NCI-H2227 (cell line): ENCODE data around the gene CCN2.
A peak's percentile ranks its signal among the peaks of the same experiment; 100 is the strongest.
"Not testable (repeated sequence)": the region's sequence is repeated elsewhere in the genome, so short reads cannot be mapped to it uniquely, and the experiment has no call there.

Experiments used
- DNase-seq: peaks from one replicate; lab custom pipeline; 2025; ENCODE audit not compliant: unreplicated experiment; lab: John Stamatoyannopoulos, UW

The CCN2 gene

DNA sequence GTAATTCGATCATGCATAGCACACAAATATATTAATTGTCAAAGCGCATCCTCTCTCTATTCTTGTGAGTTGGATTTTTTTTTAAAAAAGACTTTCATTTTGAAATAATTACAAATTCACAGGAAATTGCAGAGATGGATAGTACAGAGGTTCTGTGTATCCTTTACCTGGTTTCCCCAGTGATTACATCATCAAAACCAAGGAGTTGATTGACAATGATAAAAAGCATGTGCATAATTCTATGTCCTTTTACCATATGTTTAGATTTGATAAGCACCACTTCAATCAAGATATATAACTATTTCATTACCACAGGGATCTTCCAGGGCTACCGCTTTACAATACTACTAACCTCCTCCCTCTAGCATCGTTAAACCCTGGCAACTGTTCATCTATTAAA is 40.2 kb downstream of the CCN2 start:
- DNase-seq, result no peak

DNA sequence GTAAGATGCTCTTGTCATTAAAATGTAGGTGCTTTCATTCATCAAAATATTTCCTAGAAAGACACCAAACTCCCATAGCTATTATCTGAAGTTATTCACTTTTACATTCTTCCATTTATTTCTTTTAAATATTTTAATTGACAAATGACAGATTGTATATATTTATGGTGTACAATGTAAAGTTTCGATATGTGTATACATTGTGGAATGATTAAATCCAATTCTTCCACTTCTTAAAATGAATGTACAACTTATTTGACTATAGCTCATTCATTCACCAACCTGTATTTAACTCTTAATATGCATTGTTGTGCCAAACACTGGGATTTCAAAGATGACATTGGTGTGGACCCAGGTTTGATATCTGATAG is 41.0 kb downstream of the CCN2 start:
- no peak for DNase-seq

DNA sequence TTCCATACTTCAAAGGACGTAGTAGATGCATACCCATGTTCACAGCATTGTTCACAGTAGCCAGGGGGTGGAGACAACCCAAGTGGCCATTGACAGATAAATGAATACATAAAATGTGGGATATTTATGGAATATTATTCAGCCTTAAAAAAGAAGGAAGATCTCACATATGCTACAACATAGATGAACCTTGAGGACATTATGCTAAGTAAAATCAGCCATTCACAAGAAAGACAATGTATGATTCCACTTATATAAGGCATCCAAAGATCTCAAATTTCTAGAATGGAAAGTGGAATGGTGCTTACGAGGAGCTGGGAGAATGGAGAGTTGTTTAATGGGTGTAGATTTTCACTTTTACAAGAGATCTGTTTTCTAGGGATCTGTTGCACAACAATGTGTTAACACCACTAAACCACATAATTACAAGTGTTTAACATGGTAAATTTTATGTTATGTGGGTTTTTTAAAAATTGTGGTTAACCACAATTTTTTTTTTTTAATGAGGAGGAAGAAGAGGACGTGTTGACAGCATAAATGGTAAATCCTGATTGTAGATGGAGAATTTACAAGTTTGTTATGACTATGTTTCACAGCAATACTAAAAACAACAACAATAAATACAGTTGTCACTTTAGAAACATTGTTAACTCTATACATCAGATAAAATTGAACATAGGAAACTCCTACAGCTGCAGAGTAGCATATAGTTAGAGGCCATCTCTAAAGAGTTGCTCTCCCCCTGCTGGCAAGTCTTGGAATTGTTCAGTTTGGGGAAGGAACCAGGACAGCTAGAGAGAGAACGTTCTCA is 41.6 kb downstream of the CCN2 start:
- DNase-seq, result peak; percentile 28

DNA sequence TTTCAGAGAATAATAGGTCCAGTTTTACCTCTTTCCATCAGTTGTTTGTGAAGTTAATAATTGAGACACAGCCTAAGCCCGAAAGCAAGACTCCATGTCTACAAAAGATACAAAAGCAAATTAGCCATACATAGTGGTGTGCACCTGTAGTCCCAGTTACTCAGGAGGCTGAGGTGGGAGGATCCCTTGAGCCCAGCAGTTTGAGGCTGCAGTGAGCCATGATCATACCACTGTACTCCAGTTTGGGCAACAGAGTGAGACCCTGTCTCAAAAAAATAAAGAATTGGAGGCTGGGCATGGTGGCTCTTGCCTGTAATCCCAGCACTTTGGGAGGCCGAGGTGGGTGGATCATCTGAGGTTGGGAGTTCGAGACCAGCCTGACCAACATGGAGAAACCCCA is 42.4 kb downstream of the CCN2 start:
- not testable (repeated sequence) for DNase-seq

DNA sequence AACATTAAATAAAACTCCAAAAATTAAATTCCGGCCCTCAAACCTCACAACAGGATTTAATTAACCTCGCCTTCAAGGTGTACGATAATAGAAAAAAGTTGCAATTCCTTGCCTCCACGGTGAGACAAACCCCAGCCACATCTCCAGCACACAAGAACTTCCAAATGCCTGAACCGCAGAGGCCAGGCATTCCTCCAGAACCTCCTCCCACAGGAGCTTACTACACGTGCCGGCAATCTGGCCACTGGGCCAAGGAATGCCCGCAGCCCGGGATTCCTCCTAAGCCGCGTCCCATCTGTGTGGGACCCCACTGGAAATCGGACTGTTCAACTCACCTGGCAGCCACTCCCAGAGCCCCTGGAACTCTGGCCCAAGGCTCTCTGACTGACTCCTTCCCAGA is 47.4 kb downstream of the CCN2 start:
- DNase-seq, result not testable (repeated sequence)

DNA sequence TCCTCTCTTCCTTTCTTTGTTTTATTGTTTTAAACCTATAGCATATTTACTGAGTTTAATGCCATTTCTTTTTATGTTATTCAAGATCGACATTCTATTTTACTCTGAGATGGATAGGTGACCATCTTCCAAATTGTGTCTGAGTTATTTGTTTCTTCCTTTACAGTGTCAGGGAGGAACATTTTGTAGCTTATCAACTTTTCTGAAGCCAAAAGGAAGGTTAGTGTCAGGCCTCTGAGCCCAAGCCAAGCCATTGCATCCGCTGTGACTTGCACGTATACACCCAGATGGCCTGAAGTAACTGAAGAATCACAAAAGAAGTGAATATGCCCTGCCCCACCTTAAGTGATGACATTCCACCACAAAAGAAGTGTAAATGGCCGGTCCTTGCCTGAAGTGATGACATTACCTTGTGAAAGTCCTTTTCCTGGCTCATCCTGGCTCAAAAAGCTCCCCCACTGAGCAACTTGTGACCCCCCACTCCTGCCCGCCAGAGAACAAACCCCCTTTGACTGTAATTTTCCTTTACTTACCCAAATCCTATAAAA is 49.8 kb downstream of the CCN2 start:
- DNase-seq, result not testable (repeated sequence)

DNA sequence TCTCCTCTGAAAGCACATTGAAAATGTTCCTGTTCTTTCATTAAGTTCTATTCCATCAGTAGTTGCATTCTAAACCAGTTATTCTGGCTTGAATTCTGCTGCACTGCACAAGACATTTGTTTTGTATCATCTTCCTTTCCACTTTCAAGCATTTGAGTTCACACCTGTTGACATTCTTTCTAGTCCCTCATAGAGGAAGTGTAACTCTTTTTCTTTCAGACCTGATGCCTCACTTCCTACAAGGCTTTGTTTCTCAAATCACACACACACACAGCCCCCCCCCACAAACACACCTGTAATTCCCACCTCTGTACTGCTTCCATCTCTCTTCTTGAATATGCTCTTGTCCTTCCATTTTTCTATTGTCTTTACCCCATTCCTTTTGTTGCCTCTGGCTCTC is 50.9 kb downstream of the CCN2 start:
- no peak for DNase-seq

DNA sequence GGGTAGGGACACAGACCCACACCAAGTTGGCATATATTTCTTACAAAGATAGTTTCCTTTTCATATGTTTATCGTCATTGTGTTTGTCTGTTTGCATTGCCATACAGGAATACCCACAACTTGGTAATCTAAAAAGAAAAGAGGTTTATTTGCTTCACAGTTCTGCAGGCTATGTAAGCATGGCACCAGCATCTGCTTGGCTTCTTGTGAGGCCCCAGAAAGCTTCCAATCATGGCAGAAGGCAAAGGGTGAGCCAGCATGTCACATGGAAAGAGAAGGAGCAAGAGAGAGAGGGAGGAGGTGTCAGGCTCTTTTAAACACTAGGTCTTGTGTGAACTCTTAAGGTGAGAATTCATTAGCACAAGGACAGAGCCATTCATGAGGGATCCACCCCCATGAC is 52.5 kb downstream of the CCN2 start:
- no peak for DNase-seq
